ENCODE results near the gene KIT.

KIT gene

GRCh38 chr4:54737421-54737820, 79.7 kb downstream of the KIT start:
- Histone ChIP-seq H3K27ac (no peak overlapping the region), H3K4me3 (ENCODE audit: low read depth, low read length) (no peak overlapping the region), H3K9me3 (ENCODE audit: severe bottlenecking) (no peaks in the 10 kb centered on the region), H3K27me3 (ENCODE audit: insufficient read depth, low read depth, severe bottlenecking) (peaks cover 13% of the 10 kb centered on the region), H3K36me3 (no peaks in the 10 kb centered on the region)
- no peak for TF ChIP-seq CTCF (IDR thresholded peaks at IDR 0.05; ENCODE audit: low read depth, low read length)
- DNase-seq, result no peak

- TF ChIP-seq CTCF (IDR thresholded peaks at IDR 0.05; ENCODE audit: low read depth, low read length), result no peak
- Histone ChIP-seq H3K36me3 (no peaks in the 10 kb centered on the region), H3K27me3 (ENCODE audit: insufficient read depth, low read depth, severe bottlenecking) (peaks cover 10% of the 10 kb centered on the region), H3K4me3 (ENCODE audit: low read depth, low read length) (no peak overlapping the region), H3K27ac (no peak overlapping the region), H3K9me3 (ENCODE audit: severe bottlenecking) (no peaks in the 10 kb centered on the region)
- no peak for DNase-seq
These were observed 83.4 kb downstream of the KIT start for GRCh38 chr4:54741202-54741601.

GRCh38 chr4:54742636-54743399, 85.1 kb downstream of the KIT start:
- no peak overlapping the region for H3K4me3 ChIP-seq (ENCODE audit: low read depth, low read length)
- no peak overlapping the region for H3K27ac ChIP-seq
- TF ChIP-seq CTCF (IDR thresholded peaks at IDR 0.05; ENCODE audit: low read depth, low read length), result no peak
- peaks cover 10% of the 10 kb centered on the region for H3K27me3 ChIP-seq (ENCODE audit: insufficient read depth, low read depth, severe bottlenecking)
- DNase-seq, result no peak
- H3K9me3 ChIP-seq (ENCODE audit: severe bottlenecking), result no peaks in the 10 kb centered on the region
- no peaks in the 10 kb centered on the region for H3K36me3 ChIP-seq

GRCh38 chr4:54743562-54743961, 85.8 kb downstream of the KIT start:
- H3K9me3 ChIP-seq (ENCODE audit: severe bottlenecking), result no peaks in the 10 kb centered on the region
- peaks cover 10% of the 10 kb centered on the region for H3K27me3 ChIP-seq (ENCODE audit: insufficient read depth, low read depth, severe bottlenecking)
- no peaks in the 10 kb centered on the region for H3K36me3 ChIP-seq
- no peak overlapping the region for H3K27ac ChIP-seq
- H3K4me3 ChIP-seq (ENCODE audit: low read depth, low read length), result no peak overlapping the region
- no peak for TF ChIP-seq CTCF (IDR thresholded peaks at IDR 0.05; ENCODE audit: low read depth, low read length)
- DNase-seq, result no peak

GRCh38 chr4:54744487-54744886, 86.7 kb downstream of the KIT start:
- DNase-seq, result no peak
- H3K27ac ChIP-seq, result no peak overlapping the region
- H3K4me3 ChIP-seq (ENCODE audit: low read depth, low read length), result no peak overlapping the region
- no peaks in the 10 kb centered on the region for H3K36me3 ChIP-seq
- no peaks in the 10 kb centered on the region for H3K9me3 ChIP-seq (ENCODE audit: severe bottlenecking)
- H3K27me3 ChIP-seq (ENCODE audit: insufficient read depth, low read depth, severe bottlenecking), result peaks cover 8% of the 10 kb centered on the region
- no peak for TF ChIP-seq CTCF (IDR thresholded peaks at IDR 0.05; ENCODE audit: low read depth, low read length)

Measured in WERI-Rb-1 (cell line).